DND-41 (cell line): ENCODE results near the gene TIGD6.
"Not testable (repeated sequence)": the region's sequence is repeated elsewhere in the genome, so short reads cannot be mapped to it uniquely, and the experiment has no call there.

Experiments used
- ATAC-seq: fragments of 200-7000 bp; cut with Tn5 transposase; 3 replicates; pipeline ENCODE4 v1.9.1; 2021; ENCODE audit warnings: low read depth; ENCODE audit not compliant: insufficient read depth
- DNase-seq: peaks from one replicate; pipeline ENCODE4 v3.0.0-alpha.2; 2020
- H2AFZ ChIP-seq: 2 replicates; pipeline ENCODE4 v1.6.0; 2012; ENCODE audit warnings: low read depth, low read length
- H3K27ac ChIP-seq: 2 replicates; pipeline ENCODE4 v1.5.1; 2012; ENCODE audit warnings: low read length, inconsistent platforms
- H3K27me3 ChIP-seq: fragments of 200-600 bp; sonication (generic); 2 replicates; pipeline ENCODE4 v1.6.0; 2012; ENCODE audit warnings: low read length, mild to moderate bottlenecking, inconsistent platforms; ENCODE audit not compliant: insufficient read depth, poor library complexity
- H3K36me3 ChIP-seq: 2 replicates; pipeline ENCODE4 v1.5.1; 2012; ENCODE audit warnings: low read length, inconsistent platforms; ENCODE audit not compliant: insufficient read depth
- H3K4me1 ChIP-seq: 2 replicates; pipeline ENCODE4 v1.5.1; 2012; ENCODE audit warnings: mild to moderate bottlenecking, low read length; ENCODE audit not compliant: insufficient read depth
- H3K4me2 ChIP-seq: 2 replicates; pipeline ENCODE4 v1.6.0; 2012; ENCODE audit warnings: mild to moderate bottlenecking, moderate library complexity, low read length, inconsistent platforms; ENCODE audit not compliant: insufficient read depth
- H3K4me3 ChIP-seq, 2 experiments: fragments of 200-600 bp in 1 of 2; shearing (Covaris generic) in 1 of 2; 2 replicates each; pipeline ENCODE4 v1.5.1; 2012 to 2016; ENCODE audit warnings: inconsistent platforms in 2 of 2, low read length in 2 of 2, mild to moderate bottlenecking in 2 of 2, low read depth in 1 of 2, moderate library complexity in 1 of 2
- H3K79me2 ChIP-seq: 2 replicates; pipeline ENCODE4 v1.6.0; 2012; ENCODE audit warnings: low read length, inconsistent platforms; ENCODE audit not compliant: insufficient read depth
- H3K9ac ChIP-seq: 2 replicates; pipeline ENCODE4 v1.6.0; 2012; ENCODE audit warnings: low read depth, mild to moderate bottlenecking, inconsistent platforms, low read length, moderate library complexity
- H3K9me3 ChIP-seq: 2 replicates; pipeline ENCODE4 v1.5.1; 2012; ENCODE audit warnings: low read length, moderate library complexity, mild to moderate bottlenecking, inconsistent platforms; ENCODE audit not compliant: insufficient read depth, severe bottlenecking
- H4K20me1 ChIP-seq: 2 replicates; pipeline ENCODE4 v1.6.0; 2012; ENCODE audit warnings: low read length; ENCODE audit not compliant: insufficient read depth
- EZH2 ChIP-seq: IDR thresholded peaks from 3 replicates; pipeline ENCODE4 v1.6.1; 2012; ENCODE audit warnings: borderline replicate concordance, low read depth, mild to moderate bottlenecking, moderate library complexity, low read length, inconsistent platforms; ENCODE audit not compliant: severe bottlenecking
- TF ChIP-seq, protein P1 (sequence below): IDR thresholded peaks from 2 replicates; pipeline ENCODE4 v1.5.1; 2012; ENCODE audit warnings: borderline replicate concordance, low read length, moderate library complexity, mild to moderate bottlenecking; ENCODE audit not compliant: poor library complexity, severe bottlenecking; ENCODE audit errors: extremely low read depth

Gene TIGD6

DNA sequence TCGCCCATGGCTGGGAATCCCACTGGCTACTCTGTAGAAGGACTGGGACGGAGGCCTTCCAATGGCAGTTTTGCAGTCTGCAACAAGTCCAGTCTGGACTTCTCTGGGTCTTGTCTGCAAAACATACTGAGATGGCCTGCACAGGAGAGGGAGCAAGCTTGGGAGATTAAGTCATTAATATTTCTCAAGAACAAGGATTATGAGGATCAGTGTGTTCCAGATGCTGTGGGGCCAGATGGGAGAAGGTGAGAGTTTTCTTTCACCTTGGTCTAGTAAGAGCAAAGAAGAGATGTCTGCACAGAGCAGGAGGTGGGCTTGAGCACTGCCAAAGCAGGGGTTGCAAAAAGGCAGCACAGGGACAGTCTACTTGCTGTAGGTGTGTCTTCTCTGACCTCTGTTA is 55.8 kb downstream of the TIGD6 start, which contains the start of gene PDE6A:
TSS of gene PDE6A (minus strand) at position 128 of the 400 bp plus-strand sequence. CDS start at position 8, 120 bp downstream.
- Histone ChIP-seq H4K20me1 (no peaks in the 10 kb centered on the region), H3K4me2 (no peak within 1 kb of the TSS), H3K27ac (no peak within 1 kb of the TSS), H3K36me3 (no peaks in the 10 kb centered on the region), H3K4me3 (no peak within 1 kb of the TSS), H3K9me3 (no peaks in the 10 kb centered on the region), H2AFZ (no peak within 1 kb of the TSS), H3K4me1 (no peaks in the 10 kb centered on the region), H3K27me3 (peaks cover 10% of the 10 kb centered on the region), H3K9ac (no peak within 1 kb of the TSS), H3K79me2 (no peaks in the 10 kb centered on the region)
- DNase-seq (no peak), ATAC-seq (no peak)
- TF ChIP-seq, protein P1, sequence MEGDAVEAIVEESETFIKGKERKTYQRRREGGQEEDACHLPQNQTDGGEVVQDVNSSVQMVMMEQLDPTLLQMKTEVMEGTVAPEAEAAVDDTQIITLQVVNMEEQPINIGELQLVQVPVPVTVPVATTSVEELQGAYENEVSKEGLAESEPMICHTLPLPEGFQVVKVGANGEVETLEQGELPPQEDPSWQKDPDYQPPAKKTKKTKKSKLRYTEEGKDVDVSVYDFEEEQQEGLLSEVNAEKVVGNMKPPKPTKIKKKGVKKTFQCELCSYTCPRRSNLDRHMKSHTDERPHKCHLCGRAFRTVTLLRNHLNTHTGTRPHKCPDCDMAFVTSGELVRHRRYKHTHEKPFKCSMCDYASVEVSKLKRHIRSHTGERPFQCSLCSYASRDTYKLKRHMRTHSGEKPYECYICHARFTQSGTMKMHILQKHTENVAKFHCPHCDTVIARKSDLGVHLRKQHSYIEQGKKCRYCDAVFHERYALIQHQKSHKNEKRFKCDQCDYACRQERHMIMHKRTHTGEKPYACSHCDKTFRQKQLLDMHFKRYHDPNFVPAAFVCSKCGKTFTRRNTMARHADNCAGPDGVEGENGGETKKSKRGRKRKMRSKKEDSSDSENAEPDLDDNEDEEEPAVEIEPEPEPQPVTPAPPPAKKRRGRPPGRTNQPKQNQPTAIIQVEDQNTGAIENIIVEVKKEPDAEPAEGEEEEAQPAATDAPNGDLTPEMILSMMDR, result no peak
- no peak for TF ChIP-seq EZH2

DNA sequence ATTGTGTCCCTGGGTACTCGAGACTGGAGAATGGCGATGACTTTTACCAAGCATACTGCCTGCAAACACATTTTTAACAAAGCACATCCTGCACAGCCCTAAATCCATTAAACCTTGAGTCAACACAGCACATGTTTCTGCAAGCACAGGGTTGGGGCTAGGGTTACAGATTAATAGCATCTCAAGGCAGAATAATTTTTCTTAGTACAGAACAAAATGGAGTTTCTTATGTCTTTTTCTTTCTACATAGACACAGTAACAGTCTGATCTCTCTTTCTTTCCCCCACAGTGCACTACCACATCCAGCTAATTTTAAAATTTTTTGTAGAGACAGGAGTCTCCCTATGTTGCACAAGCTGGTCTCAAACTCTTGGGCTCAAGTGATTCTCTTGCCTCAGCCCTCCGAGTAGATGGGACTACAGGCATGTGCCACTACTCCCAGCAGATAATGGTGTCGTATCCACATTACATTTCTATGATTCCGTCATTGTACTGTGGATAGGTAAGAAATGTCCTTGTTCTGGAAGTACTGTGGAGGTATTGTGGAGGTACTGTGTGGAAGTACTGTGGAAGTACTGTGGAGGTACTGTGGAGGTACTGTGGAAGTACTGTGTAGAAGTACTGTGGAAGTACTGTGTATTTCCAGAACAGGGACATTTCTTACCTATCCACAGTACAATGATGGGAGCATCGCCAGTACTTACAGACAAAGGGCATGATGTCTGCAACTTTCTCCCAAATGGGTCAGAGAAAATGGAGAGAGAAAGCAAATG is 57.1 kb downstream of the TIGD6 start:
- not testable (repeated sequence) for H2AFZ ChIP-seq, H3K9me3 ChIP-seq, H3K9ac ChIP-seq, DNase-seq, ATAC-seq, H3K4me3 ChIP-seq, H3K4me1 ChIP-seq, H3K4me2 ChIP-seq, H3K36me3 ChIP-seq, H4K20me1 ChIP-seq, H3K27ac ChIP-seq, H3K79me2 ChIP-seq
- peaks cover 14% of the 10 kb centered on the region for H3K27me3 ChIP-seq
